ENCODE measurements around the gene VPS35L. TPM values are rescaled to one million over a fixed set of nuclear protein-coding genes. Genes with fewer than 3 reads are reported as not detected.

VPS35L gene
- total RNA-seq, 1 donor from 2014 or later, result 62.0 TPM

DNA sequence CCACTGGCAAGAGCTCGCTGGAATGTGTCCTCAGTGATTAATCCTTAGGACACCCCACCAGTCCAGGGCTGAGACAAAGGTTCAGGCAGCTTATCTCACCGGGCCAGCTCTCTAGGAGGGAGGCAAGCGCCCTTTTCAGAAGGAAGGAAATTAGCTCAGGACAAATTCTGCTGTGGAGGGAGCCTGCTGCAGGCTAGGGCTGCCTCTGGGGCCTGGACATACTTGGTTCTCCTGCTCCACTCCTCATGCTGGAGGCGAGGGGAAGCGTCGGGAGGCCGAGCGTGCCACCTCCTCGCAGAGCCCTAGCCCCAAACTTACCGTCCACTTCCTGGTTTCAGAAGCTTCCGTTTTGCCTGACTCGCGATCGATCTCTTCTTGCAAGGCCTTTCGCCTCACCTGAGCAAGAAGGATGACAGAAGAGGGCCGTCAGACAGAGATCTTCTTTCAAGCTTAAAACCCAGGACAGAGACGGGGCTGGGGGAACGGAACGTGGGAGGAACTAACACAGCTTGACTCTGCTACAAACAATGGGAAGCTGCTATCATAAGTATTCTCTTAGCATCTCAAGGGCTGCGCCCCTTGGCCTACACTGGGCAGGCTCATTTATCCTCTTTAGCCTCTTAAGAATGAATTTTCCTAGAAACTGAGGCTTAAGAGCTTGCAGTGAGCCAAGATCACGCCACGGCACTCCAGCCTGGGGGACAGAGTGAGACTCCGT, 154.8 kb downstream of the VPS35L start:
- Mint-ChIP-seq H3K27me3 (no peaks in the 10 kb centered on the region), H3K27ac (no peak overlapping the region), H3K36me3 (peaks cover 30% of the 10 kb centered on the region), H3K4me3 (no peak overlapping the region), H3K4me1 (ENCODE audit: unreplicated experiment) (peaks cover 12% of the 10 kb centered on the region), H3K9me3 (no peaks in the 10 kb centered on the region)
- no peak for DNase-seq (ENCODE audit: extremely low spot score, unreplicated experiment)
- TF ChIP-seq, protein P1, sequence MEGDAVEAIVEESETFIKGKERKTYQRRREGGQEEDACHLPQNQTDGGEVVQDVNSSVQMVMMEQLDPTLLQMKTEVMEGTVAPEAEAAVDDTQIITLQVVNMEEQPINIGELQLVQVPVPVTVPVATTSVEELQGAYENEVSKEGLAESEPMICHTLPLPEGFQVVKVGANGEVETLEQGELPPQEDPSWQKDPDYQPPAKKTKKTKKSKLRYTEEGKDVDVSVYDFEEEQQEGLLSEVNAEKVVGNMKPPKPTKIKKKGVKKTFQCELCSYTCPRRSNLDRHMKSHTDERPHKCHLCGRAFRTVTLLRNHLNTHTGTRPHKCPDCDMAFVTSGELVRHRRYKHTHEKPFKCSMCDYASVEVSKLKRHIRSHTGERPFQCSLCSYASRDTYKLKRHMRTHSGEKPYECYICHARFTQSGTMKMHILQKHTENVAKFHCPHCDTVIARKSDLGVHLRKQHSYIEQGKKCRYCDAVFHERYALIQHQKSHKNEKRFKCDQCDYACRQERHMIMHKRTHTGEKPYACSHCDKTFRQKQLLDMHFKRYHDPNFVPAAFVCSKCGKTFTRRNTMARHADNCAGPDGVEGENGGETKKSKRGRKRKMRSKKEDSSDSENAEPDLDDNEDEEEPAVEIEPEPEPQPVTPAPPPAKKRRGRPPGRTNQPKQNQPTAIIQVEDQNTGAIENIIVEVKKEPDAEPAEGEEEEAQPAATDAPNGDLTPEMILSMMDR (conservative IDR thresholded peaks at IDR 0.05), result no peak

DNA sequence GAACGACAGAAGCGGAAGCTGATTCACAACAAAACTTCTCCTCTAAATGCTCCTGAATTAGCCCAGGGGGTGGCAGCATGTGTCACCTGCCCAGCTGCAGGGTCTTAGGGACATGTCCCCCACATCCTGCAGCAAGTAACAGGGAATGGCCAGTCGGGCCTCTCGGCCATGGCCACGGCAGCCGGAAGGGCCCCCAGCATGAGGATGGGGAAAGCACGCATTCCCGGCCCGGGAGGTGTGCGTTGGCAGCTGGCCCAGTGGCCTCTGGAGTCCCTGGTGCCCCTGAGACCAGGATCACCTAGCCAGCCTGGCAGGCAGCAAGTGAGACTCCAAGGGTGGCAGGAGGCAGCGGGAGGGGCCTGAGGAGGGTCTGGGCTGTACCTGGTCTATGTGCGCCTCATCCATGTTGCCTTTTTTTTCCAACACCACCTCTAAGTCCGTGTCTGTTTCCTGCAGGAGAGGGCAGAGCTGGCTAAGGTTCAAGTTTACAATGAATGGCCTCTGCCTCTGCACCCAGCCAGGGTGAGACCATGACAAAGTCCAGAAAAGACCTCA, 155.6 kb downstream of the VPS35L start:
- Mint-ChIP-seq H3K27me3 (no peaks in the 10 kb centered on the region), H3K4me3 (no peak overlapping the region), H3K36me3 (peaks cover 25% of the 10 kb centered on the region), H3K27ac (no peak overlapping the region), H3K9me3 (no peaks in the 10 kb centered on the region), H3K4me1 (ENCODE audit: unreplicated experiment) (peaks cover 13% of the 10 kb centered on the region)
- TF ChIP-seq, protein P1 (conservative IDR thresholded peaks at IDR 0.05), result no peak
- DNase-seq (ENCODE audit: extremely low spot score, unreplicated experiment), result no peak

DNA sequence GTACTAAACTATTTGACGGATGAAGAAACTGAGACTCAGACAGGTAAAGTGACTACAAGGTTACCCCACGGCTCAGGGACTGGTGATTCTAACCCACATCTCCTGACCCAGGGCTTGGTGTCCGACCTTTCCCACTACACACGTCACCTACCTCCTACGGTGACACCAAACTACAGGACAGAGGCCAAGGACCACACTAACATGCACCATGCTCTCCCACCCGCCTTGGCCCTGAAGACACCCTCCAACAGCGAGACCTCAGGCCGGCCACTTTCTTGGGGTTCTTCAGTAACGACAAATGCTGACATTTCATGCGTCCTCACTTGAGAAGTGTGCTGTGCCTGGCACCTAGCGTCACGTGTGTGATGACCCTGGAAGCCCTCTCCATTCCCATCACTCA, 156.1 kb downstream of the VPS35L start:
- H3K36me3 Mint-ChIP-seq, result peaks cover 30% of the 10 kb centered on the region
- no peak for DNase-seq (ENCODE audit: extremely low spot score, unreplicated experiment)
- H3K27ac Mint-ChIP-seq, result no peak overlapping the region
- peaks cover 19% of the 10 kb centered on the region for H3K4me1 Mint-ChIP-seq (ENCODE audit: unreplicated experiment)
- TF ChIP-seq, protein P1 (conservative IDR thresholded peaks at IDR 0.05), result no peak
- no peaks in the 10 kb centered on the region for H3K9me3 Mint-ChIP-seq
- no peaks in the 10 kb centered on the region for H3K27me3 Mint-ChIP-seq
- H3K4me3 Mint-ChIP-seq, result no peak overlapping the region

DNA sequence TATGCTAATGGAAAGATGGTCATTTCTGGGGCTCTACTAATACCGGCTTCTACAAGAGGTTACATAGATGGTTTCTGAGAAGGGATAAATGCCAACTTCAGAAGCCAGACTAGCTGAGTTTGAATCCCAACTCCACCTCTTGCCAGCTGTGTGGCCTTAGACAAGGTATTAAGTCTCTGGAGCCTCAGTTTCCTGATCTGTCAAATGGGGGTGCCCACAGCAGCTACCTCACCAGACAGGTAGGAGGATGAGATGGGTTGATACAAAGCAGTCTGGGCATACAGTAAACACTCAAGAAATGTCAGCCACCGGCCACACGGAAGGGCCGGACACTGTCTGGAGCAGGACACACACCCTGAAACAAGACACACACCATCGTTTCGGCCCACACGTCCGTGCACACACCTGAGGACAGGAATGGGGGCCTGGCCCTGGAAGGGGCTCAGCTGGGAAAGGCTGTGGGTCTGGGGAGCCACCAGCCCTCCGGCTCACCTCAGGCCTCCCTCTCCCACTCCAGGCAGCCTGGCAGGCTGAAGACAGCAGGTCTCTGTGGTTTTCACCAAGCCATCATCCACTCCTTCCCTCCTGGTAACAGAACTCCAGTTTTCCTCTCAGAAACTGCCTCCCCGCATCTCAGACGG, 157.0 kb downstream of the VPS35L start:
- Mint-ChIP-seq H3K27ac (no peak overlapping the region), H3K36me3 (peaks cover 30% of the 10 kb centered on the region), H3K27me3 (no peaks in the 10 kb centered on the region), H3K9me3 (no peaks in the 10 kb centered on the region), H3K4me1 (ENCODE audit: unreplicated experiment) (peaks cover 19% of the 10 kb centered on the region), H3K4me3 (no peak overlapping the region)
- DNase-seq (ENCODE audit: extremely low spot score, unreplicated experiment), result no peak
- TF ChIP-seq, protein P1 (conservative IDR thresholded peaks at IDR 0.05), result no peak

DNA sequence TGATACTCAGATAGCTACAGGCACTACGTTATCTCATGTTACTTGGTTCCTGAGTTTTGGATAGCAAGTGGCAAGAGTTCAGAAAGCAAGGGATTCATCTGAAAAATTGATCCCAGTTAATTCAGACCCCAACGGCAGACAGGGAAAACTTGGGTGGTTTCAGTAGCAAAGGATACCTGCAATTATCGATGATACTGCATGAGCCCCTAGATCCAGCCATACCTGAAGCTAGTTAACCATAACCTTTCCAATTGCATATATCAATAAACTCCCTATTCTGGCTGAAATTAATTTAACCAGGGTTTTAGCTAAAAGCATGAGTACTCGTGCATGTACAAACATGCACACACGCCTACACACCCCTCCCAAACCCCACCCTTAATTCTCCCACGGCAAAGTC, 158.2 kb downstream of the VPS35L start:
- no peaks in the 10 kb centered on the region for H3K27me3 Mint-ChIP-seq
- peaks cover 19% of the 10 kb centered on the region for H3K4me1 Mint-ChIP-seq (ENCODE audit: unreplicated experiment)
- DNase-seq (ENCODE audit: extremely low spot score, unreplicated experiment), result no peak
- no peak overlapping the region for H3K27ac Mint-ChIP-seq
- H3K9me3 Mint-ChIP-seq, result no peaks in the 10 kb centered on the region
- H3K4me3 Mint-ChIP-seq, result no peak overlapping the region
- TF ChIP-seq, protein P1 (conservative IDR thresholded peaks at IDR 0.05), result no peak
- H3K36me3 Mint-ChIP-seq, result peaks cover 30% of the 10 kb centered on the region
